A549 (cell line): ENCODE measurements around the gene LYRM2. TPM values are rescaled to one million over a fixed set of nuclear protein-coding genes. Genes with fewer than 3 reads are reported as not detected.

Experiments
- ATAC-seq, 2 experiments: fragments of 200-7000 bp in 1 of 2; fragments of >200 bp in 1 of 2; cut with Nextera tagmentation in 1 of 2; cut with Tn5 transposase in 1 of 2; 3 replicates each; pipeline versions ENCODE4 v1.8.0 to v1.9.1; 2018 to 2020; ENCODE audit warnings: mild to moderate bottlenecking in 1 of 2, moderate library complexity in 1 of 2
- CTCF ChIA-PET: fragments of 300-600 bp; sonication (Branson Sonifier 250); formaldehyde crosslinking; extraction: SDS; loops from one replicate; lab custom pipeline; 2021; ENCODE audit warnings: antibody characterized with exemption, inconsistent platforms; lab: Yijun Ruan, JAX
- POLR2A ChIA-PET: fragments of 350-600 bp; formaldehyde crosslinking; extraction: SDS; loops from one replicate; lab custom pipeline; 2021; ENCODE audit warnings: antibody characterized with exemption, inconsistent platforms; lab: Yijun Ruan, JAX
- DNase-seq, 2 experiments: peaks; one replicate each; pipeline versions ENCODE4 v3.0.0 to v3.0.0-alpha.2; 2011 to 2016; ENCODE audit warnings: low read depth in 1 of 2, low spot score in 1 of 2
- FAIRE-seq: peaks from 2 replicates; lab custom pipeline; 2011; peaks lifted over from hg19 to GRCh38; lab: Jason Lieb, UNC
- H3K27ac ChIP-seq, 2 experiments: fragments of >200 bp; sonication (Bioruptor Twin); formaldehyde crosslinking; 3 replicates each; pipeline ENCODE4 v1.5.1; 2016 to 2017
- H3K4me1 ChIP-seq: fragments of >200 bp; sonication (Bioruptor Twin); formaldehyde crosslinking; 3 replicates; pipeline ENCODE4 v1.6.1; 2016
- H3K4me2 ChIP-seq: fragments of >200 bp; sonication (Bioruptor Twin); formaldehyde crosslinking; 3 replicates; pipeline ENCODE4 v1.6.1; 2016
- H3K4me3 ChIP-seq: fragments of >200 bp; sonication (Bioruptor Twin); formaldehyde crosslinking; 3 replicates; pipeline ENCODE4 v1.5.1; 2016
- H3K9me3 ChIP-seq: fragments of >200 bp; sonication (Bioruptor Twin); formaldehyde crosslinking; 3 replicates; pipeline ENCODE4 v1.6.1; 2016
- BHLHE40 ChIP-seq: IDR thresholded peaks from 2 replicates; pipeline ENCODE4 v1.6.1; 2012; ENCODE audit warnings: low read depth, low read length, inconsistent platforms
- CBX2 ChIP-seq: fragments of 200-600 bp; sonication (generic); IDR thresholded peaks from 2 replicates; pipeline ENCODE4 v1.6.1; 2016; ENCODE audit warnings: low read depth, mild to moderate bottlenecking, borderline replicate concordance
- CBX8 ChIP-seq: fragments of 200-600 bp; sonication (generic); IDR thresholded peaks from 2 replicates; pipeline ENCODE4 v1.6.1; 2016
- CHD2 ChIP-seq: fragments of 150-350 bp; IDR thresholded peaks from 2 replicates; pipeline ENCODE4 v1.6.1; 2014; ENCODE audit warnings: low read length; ENCODE audit not compliant: partially characterized antibody
- CHD4 ChIP-seq: fragments of 200-600 bp; sonication (generic); IDR thresholded peaks from 2 replicates; pipeline ENCODE4 v1.6.1; 2016; ENCODE audit warnings: antibody characterized with exemption, mild to moderate bottlenecking, borderline replicate concordance
- EHF ChIP-seq: fragments of 250-450 bp; sonication (Bioruptor Pico); IDR thresholded peaks from 2 replicates; pipeline ENCODE4 v1.5.0; 2020; ENCODE audit warnings: mild to moderate bottlenecking
- HDAC2 ChIP-seq: fragments of 200-600 bp; sonication (generic); IDR thresholded peaks from 2 replicates; pipeline ENCODE4 v1.6.1; 2016
- HOXA7 ChIP-seq: fragments of 250-450 bp; sonication (Bioruptor Pico); IDR thresholded peaks from 2 replicates; pipeline ENCODE4 v1.5.0; 2020; ENCODE audit warnings: mild to moderate bottlenecking, moderate library complexity
- KDM5A ChIP-seq: fragments of 200-600 bp; sonication (generic); IDR thresholded peaks from 2 replicates; pipeline ENCODE4 v1.6.1; 2016; ENCODE audit warnings: antibody characterized with exemption, mild to moderate bottlenecking
- MAZ ChIP-seq: fragments of 150-350 bp; IDR thresholded peaks from 2 replicates; pipeline ENCODE4 v1.6.1; 2014; ENCODE audit warnings: antibody characterized with exemption, low read depth, low read length, borderline replicate concordance
- MYC ChIP-seq: IDR thresholded peaks from 2 replicates; pipeline ENCODE4 v1.6.1; 2012; ENCODE audit warnings: mild to moderate bottlenecking, inconsistent platforms, low read length, improper control_type of control experiment, borderline replicate concordance
- NPAS2 ChIP-seq: fragments of 250-450 bp; sonication (Bioruptor Pico); IDR thresholded peaks from 2 replicates; pipeline ENCODE4 v1.8.0; 2022; ENCODE audit warnings: mild to moderate bottlenecking, moderate library complexity, borderline replicate concordance
- RAD21 ChIP-seq, 2 experiments: fragments of >200 bp in 1 of 2; sonication (Bioruptor Twin) in 1 of 2; formaldehyde crosslinking in 1 of 2; IDR thresholded peaks in 1 of 2; conservative IDR thresholded peaks in 1 of 2; 2 replicates in 1 of 2; 3 replicates in 1 of 2; pipeline ENCODE4 v1.6.1; 2012 to 2018; ENCODE audit warnings: inconsistent platforms in 1 of 2
- RARB ChIP-seq: fragments of 250-450 bp; sonication (Bioruptor Pico); IDR thresholded peaks from 2 replicates; pipeline ENCODE4 v1.8.0; 2021; ENCODE audit warnings: mild to moderate bottlenecking, moderate library complexity
- RCOR1 ChIP-seq: fragments of 150-350 bp; IDR thresholded peaks from 2 replicates; pipeline ENCODE4 v1.6.1; 2014; ENCODE audit warnings: antibody characterized with exemption, low read length, low read depth
- RFX5 ChIP-seq: fragments of 450-650 bp; IDR thresholded peaks from 2 replicates; pipeline ENCODE4 v1.7.1; 2014; ENCODE audit warnings: antibody characterized with exemption, mild to moderate bottlenecking, moderate library complexity
- SREBF2 ChIP-seq: fragments of 450-650 bp; IDR thresholded peaks from 2 replicates; pipeline ENCODE4 v1.6.1; 2014; ENCODE audit warnings: mild to moderate bottlenecking, moderate library complexity
- TP53 ChIP-seq: fragments of 250-450 bp; sonication (Bioruptor Pico); IDR thresholded peaks from 2 replicates; pipeline ENCODE4 v1.5.0; 2021; ENCODE audit warnings: mild to moderate bottlenecking, moderate library complexity
- ZC3H11A ChIP-seq: fragments of 450-650 bp; IDR thresholded peaks from 2 replicates; pipeline ENCODE4 v1.6.1; 2014; ENCODE audit warnings: antibody characterized with exemption, mild to moderate bottlenecking
- ZFP36 ChIP-seq: fragments of 450-650 bp; IDR thresholded peaks from 2 replicates; pipeline ENCODE4 v1.6.1; 2014; ENCODE audit warnings: borderline replicate concordance; ENCODE audit not compliant: partially characterized antibody
- ZNF302 ChIP-seq: fragments of 250-450 bp; sonication (Bioruptor Pico); IDR thresholded peaks from 2 replicates; pipeline ENCODE4 v1.9.0; 2021; ENCODE audit warnings: inconsistent platforms, mild to moderate bottlenecking, moderate library complexity
- WGBS: methylation state at CpG from one replicate; pipeline ENCODE4 v1.1.6; 2017; ENCODE audit errors: missing lambda C conversion rate; 5-methylcytosine and 5-hydroxymethylcytosine counted together
- polyA plus RNA-seq, 4 experiments: library from polyadenylated mRNA; depleted of rRNA in 3 of 4; stranded (reverse); fragments of >200 nt; fragmentation: RNase III in 1 of 4; extraction: RNeasy Plus Mini Kit Qiagen cat#74134 plus additional on column Dnase treatment in 1 of 4; gene quantifications; 2 replicates in 3 of 4; 3 replicates in 1 of 4; pipeline ENCODE4 v1.2.3, GENCODE V29; 2011 to 2017
- TF ChIP-seq, protein P1 (sequence below): fragments of >200 bp; sonication (Bioruptor Twin); formaldehyde crosslinking; IDR thresholded peaks from 3 replicates; pipeline ENCODE4 v1.5.1; 2016
- TF ChIP-seq, protein P2 (sequence below): fragments of 250-450 bp; sonication (Bioruptor Pico); IDR thresholded peaks from 2 replicates; pipeline ENCODE4 v1.5.0; 2020; ENCODE audit warnings: low read depth, mild to moderate bottlenecking, moderate library complexity
- TF ChIP-seq, protein P3 (sequence below): fragments of 200-600 bp; sonication (generic); IDR thresholded peaks from 2 replicates; pipeline ENCODE4 v1.6.1; 2016; ENCODE audit warnings: antibody characterized with exemption, mild to moderate bottlenecking, moderate library complexity
- TF ChIP-seq, protein P4 (sequence below): fragments of >200 bp; sonication (Bioruptor Twin); formaldehyde crosslinking; IDR thresholded peaks from 3 replicates; pipeline ENCODE4 v1.6.1; 2016
- TF ChIP-seq, protein P5 (sequence below): fragments of 450-650 bp; IDR thresholded peaks from 2 replicates; pipeline ENCODE4 v1.6.1; 2014; ENCODE audit warnings: antibody characterized with exemption
- TF ChIP-seq, protein P6 (sequence below): IDR thresholded peaks from 2 replicates; pipeline ENCODE4 v1.6.1; 2012

LYRM2 gene
- polyA plus RNA-seq, 2 of the 4 experiments (the other 2 are of a cell fraction) = 33.2 to 56.0 TPM

DNA sequence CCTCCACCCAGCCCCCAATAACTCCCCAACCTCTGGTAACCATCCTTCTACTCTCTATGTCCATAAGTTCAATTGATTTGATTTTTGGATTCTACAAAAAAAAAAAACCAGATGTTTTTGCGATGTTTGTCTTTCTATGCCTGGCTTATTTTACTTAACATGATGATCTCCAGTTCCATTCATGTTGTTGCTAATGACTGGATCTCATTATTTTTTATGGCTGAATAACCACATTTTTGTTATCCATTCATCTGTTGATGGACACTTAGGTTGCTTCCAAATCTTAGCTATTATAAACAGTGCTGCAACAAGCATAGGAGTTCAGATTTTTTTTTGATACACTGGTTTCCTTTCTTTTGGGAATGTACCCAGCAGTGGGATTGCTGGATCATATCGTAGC is 98.8 kb downstream of the LYRM2 start:
- no peak for ATAC-seq
- TF ChIP-seq RARB = no peak
- TF ChIP-seq HDAC2 = no peak
- no peak for TF ChIP-seq KDM5A
- no peak for TF ChIP-seq CHD2
- no peak for TF ChIP-seq CBX2
- TF ChIP-seq, protein P1, sequence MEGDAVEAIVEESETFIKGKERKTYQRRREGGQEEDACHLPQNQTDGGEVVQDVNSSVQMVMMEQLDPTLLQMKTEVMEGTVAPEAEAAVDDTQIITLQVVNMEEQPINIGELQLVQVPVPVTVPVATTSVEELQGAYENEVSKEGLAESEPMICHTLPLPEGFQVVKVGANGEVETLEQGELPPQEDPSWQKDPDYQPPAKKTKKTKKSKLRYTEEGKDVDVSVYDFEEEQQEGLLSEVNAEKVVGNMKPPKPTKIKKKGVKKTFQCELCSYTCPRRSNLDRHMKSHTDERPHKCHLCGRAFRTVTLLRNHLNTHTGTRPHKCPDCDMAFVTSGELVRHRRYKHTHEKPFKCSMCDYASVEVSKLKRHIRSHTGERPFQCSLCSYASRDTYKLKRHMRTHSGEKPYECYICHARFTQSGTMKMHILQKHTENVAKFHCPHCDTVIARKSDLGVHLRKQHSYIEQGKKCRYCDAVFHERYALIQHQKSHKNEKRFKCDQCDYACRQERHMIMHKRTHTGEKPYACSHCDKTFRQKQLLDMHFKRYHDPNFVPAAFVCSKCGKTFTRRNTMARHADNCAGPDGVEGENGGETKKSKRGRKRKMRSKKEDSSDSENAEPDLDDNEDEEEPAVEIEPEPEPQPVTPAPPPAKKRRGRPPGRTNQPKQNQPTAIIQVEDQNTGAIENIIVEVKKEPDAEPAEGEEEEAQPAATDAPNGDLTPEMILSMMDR = no peak
- no peak for TF ChIP-seq EHF (CRISPR knock-in tag)
- TF ChIP-seq, protein P2, sequence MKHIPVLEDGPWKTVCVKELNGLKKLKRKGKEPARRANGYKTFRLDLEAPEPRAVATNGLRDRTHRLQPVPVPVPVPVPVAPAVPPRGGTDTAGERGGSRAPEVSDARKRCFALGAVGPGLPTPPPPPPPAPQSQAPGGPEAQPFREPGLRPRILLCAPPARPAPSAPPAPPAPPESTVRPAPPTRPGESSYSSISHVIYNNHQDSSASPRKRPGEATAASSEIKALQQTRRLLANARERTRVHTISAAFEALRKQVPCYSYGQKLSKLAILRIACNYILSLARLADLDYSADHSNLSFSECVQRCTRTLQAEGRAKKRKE (CRISPR knock-in tag) = no peak
- TF ChIP-seq SREBF2 = no peak
- no peak for TF ChIP-seq NPAS2 (CRISPR knock-in tag)
- TF ChIP-seq HOXA7 (CRISPR knock-in tag) = no peak
- no peak for TF ChIP-seq RFX5
- no peak for TF ChIP-seq CHD4
- ChIA-PET POLR2A (no interaction called here), CTCF (interaction anchor here (0.6 kb wide), 1 partner anchor 1799 kb away, joined by 3 read pairs; no protein-coding TSS in a partner anchor)
- no peak overlapping the region for H3K4me3 ChIP-seq
- DNase-seq = no peak
- no peak for FAIRE-seq
- no peaks in the 10 kb centered on the region for H3K4me1 ChIP-seq
- no peak overlapping the region for H3K4me2 ChIP-seq
- no peak overlapping the region for H3K27ac ChIP-seq
- 81% methylated on average over 2 of the region's 2 CpGs for WGBS
- no peaks in the 10 kb centered on the region for H3K9me3 ChIP-seq

DNA sequence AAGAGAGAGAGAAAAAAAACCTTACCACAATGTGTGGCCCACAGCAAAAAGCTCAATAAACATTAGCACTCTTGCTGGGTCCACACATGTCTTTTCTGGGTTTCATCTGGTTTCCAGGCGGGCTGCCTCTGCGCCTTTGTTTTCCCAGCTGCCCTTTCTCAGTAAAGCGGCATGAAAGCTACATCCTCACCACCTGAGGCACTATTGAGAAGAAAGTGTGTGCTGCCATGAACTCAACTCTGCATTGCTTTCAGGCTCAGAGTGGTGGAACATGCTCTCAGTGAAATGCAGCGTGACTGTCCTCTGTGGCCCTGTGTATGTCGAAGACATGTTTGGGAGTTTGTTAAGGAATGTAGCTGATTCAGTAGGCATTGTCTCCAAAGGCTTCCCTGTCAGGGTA is 102.3 kb downstream of the LYRM2 start:
- DNase-seq = no peak
- no peak for TF ChIP-seq MYC
- TF ChIP-seq CBX8 = no peak
- TF ChIP-seq, protein P3, sequence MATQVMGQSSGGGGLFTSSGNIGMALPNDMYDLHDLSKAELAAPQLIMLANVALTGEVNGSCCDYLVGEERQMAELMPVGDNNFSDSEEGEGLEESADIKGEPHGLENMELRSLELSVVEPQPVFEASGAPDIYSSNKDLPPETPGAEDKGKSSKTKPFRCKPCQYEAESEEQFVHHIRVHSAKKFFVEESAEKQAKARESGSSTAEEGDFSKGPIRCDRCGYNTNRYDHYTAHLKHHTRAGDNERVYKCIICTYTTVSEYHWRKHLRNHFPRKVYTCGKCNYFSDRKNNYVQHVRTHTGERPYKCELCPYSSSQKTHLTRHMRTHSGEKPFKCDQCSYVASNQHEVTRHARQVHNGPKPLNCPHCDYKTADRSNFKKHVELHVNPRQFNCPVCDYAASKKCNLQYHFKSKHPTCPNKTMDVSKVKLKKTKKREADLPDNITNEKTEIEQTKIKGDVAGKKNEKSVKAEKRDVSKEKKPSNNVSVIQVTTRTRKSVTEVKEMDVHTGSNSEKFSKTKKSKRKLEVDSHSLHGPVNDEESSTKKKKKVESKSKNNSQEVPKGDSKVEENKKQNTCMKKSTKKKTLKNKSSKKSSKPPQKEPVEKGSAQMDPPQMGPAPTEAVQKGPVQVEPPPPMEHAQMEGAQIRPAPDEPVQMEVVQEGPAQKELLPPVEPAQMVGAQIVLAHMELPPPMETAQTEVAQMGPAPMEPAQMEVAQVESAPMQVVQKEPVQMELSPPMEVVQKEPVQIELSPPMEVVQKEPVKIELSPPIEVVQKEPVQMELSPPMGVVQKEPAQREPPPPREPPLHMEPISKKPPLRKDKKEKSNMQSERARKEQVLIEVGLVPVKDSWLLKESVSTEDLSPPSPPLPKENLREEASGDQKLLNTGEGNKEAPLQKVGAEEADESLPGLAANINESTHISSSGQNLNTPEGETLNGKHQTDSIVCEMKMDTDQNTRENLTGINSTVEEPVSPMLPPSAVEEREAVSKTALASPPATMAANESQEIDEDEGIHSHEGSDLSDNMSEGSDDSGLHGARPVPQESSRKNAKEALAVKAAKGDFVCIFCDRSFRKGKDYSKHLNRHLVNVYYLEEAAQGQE = no peak
- TF ChIP-seq, protein P4, sequence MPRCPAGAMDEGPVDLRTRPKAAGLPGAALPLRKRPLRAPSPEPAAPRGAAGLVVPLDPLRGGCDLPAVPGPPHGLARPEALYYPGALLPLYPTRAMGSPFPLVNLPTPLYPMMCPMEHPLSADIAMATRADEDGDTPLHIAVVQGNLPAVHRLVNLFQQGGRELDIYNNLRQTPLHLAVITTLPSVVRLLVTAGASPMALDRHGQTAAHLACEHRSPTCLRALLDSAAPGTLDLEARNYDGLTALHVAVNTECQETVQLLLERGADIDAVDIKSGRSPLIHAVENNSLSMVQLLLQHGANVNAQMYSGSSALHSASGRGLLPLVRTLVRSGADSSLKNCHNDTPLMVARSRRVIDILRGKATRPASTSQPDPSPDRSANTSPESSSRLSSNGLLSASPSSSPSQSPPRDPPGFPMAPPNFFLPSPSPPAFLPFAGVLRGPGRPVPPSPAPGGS = no peak
- TF ChIP-seq TP53 (CRISPR knock-in tag) = no peak
- TF ChIP-seq, protein P5, sequence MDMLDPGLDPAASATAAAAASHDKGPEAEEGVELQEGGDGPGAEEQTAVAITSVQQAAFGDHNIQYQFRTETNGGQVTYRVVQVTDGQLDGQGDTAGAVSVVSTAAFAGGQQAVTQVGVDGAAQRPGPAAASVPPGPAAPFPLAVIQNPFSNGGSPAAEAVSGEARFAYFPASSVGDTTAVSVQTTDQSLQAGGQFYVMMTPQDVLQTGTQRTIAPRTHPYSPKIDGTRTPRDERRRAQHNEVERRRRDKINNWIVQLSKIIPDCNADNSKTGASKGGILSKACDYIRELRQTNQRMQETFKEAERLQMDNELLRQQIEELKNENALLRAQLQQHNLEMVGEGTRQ = no peak
- TF ChIP-seq KDM5A = no peak
- no peak for TF ChIP-seq RAD21 (conservative IDR thresholded peaks at IDR 0.05 in 1 of 2, IDR thresholded peaks at IDR 0.05 in 1 of 2)
- no peak for TF ChIP-seq BHLHE40
- no peak for TF ChIP-seq CBX2
- no peak for TF ChIP-seq ZC3H11A
- TF ChIP-seq RCOR1 = no peak
- TF ChIP-seq MAZ = no peak
- no peak for TF ChIP-seq ZNF302 (CRISPR knock-in tag)
- TF ChIP-seq, protein P6, sequence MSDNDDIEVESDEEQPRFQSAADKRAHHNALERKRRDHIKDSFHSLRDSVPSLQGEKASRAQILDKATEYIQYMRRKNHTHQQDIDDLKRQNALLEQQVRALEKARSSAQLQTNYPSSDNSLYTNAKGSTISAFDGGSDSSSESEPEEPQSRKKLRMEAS = no peak
- no peak for TF ChIP-seq ZFP36
- no peaks in the 10 kb centered on the region for H3K4me1 ChIP-seq
- H3K4me2 ChIP-seq = no peak overlapping the region
- ChIA-PET CTCF (no interaction called here), POLR2A (no interaction called here)
- no peak overlapping the region for H3K4me3 ChIP-seq
- no peak overlapping the region for H3K27ac ChIP-seq
- no peaks in the 10 kb centered on the region for H3K9me3 ChIP-seq
- no peak for ATAC-seq
- WGBS = 56% methylated on average over 5 of the region's 5 CpGs
- no peak for FAIRE-seq
